Measurements from ENCODE around the gene DUSP16. TPM values are rescaled to one million over a fixed set of nuclear protein-coding genes. Genes with fewer than 3 reads are reported as not detected.

Gene DUSP16
- total RNA-seq, 1 experiment from 2014 or later, result 10.6 TPM

- no peak for DNase-seq (ENCODE audit: low spot score)
- TF ChIP-seq EZH2 (IDR thresholded peaks at IDR 0.05; ENCODE audit: borderline replicate concordance, low read depth, low read length, poor library complexity, severe bottlenecking) (no peak), CTCF (conservative IDR thresholded peaks at IDR 0.05; ENCODE audit: low read depth, low read length) (no peak)
- no TSS peak for BruUV-seq (replicated peaks)
- Histone ChIP-seq H3K27ac (ENCODE audit: low read depth, low read length, poor library complexity, severe bottlenecking) (no peak overlapping the region), H3K4me1 (ENCODE audit: insufficient read depth, low read length, poor library complexity, severe bottlenecking) (no peaks in the 10 kb centered on the region), H3K9me3 (ENCODE audit: low read depth, low read length, poor library complexity, severe bottlenecking) (no peaks in the 10 kb centered on the region), H3K4me3 (ENCODE audit: low read depth, low read length, poor library complexity, severe bottlenecking) (no peak overlapping the region), H3K36me3 (ENCODE audit: insufficient read depth, low read length, poor library complexity, severe bottlenecking) (no peaks in the 10 kb centered on the region), H3K27me3 (replicated peaks; ENCODE audit: insufficient read depth, low read depth, low read length, poor library complexity) (no peaks in the 10 kb centered on the region)
- CTCF ChIA-PET, result no interaction called here
- POLR2A ChIA-PET (ENCODE audit: low non-redundant PET), result no interaction called here
- intact Hi-C loops (cut with micrococcal nuclease; ENCODE audit: unreplicated experiment), result no loop called here
Observed at GRCh38 chr12:12518919-12519318, 43.7 kb downstream of the DUSP16 start.

GRCh38 chr12:12518464-12518845 is 44.2 kb downstream of the DUSP16 start:
- CTCF ChIA-PET, result no interaction called here
- no peaks in the 10 kb centered on the region for H3K4me1 ChIP-seq (ENCODE audit: insufficient read depth, low read length, poor library complexity, severe bottlenecking)
- BruUV-seq (replicated peaks), result no TSS peak

GRCh38 chr12:12513416-12514006 is 49.2 kb downstream of the DUSP16 start:
- intact Hi-C loops (cut with micrococcal nuclease; ENCODE audit: unreplicated experiment), result no loop called here

More at GRCh38 chr12:12518464-12518845, 44.2 kb downstream of the DUSP16 start:
- no peaks in the 10 kb centered on the region for H3K36me3 ChIP-seq (ENCODE audit: insufficient read depth, low read length, poor library complexity, severe bottlenecking)
- DNase-seq (ENCODE audit: low spot score), result no peak
- no peak overlapping the region for H3K4me3 ChIP-seq (ENCODE audit: low read depth, low read length, poor library complexity, severe bottlenecking)
- intact Hi-C loops (cut with micrococcal nuclease; ENCODE audit: unreplicated experiment), result no loop called here
- no peak overlapping the region for H3K27ac ChIP-seq (ENCODE audit: low read depth, low read length, poor library complexity, severe bottlenecking)
- H3K9me3 ChIP-seq (ENCODE audit: low read depth, low read length, poor library complexity, severe bottlenecking), result no peaks in the 10 kb centered on the region
- POLR2A ChIA-PET (ENCODE audit: low non-redundant PET), result no interaction called here
- H3K27me3 ChIP-seq (replicated peaks; ENCODE audit: insufficient read depth, low read depth, low read length, poor library complexity), result no peaks in the 10 kb centered on the region
- no peak for TF ChIP-seq CTCF (conservative IDR thresholded peaks at IDR 0.05; ENCODE audit: low read depth, low read length)
- TF ChIP-seq EZH2 (IDR thresholded peaks at IDR 0.05; ENCODE audit: borderline replicate concordance, low read depth, low read length, poor library complexity, severe bottlenecking), result no peak

More at GRCh38 chr12:12513416-12514006, 49.2 kb downstream of the DUSP16 start:
- Histone ChIP-seq H3K27ac (ENCODE audit: low read depth, low read length, poor library complexity, severe bottlenecking) (no peak overlapping the region), H3K36me3 (ENCODE audit: insufficient read depth, low read length, poor library complexity, severe bottlenecking) (no peaks in the 10 kb centered on the region), H3K4me1 (ENCODE audit: insufficient read depth, low read length, poor library complexity, severe bottlenecking) (no peaks in the 10 kb centered on the region), H3K9me3 (ENCODE audit: low read depth, low read length, poor library complexity, severe bottlenecking) (no peaks in the 10 kb centered on the region), H3K4me3 (ENCODE audit: low read depth, low read length, poor library complexity, severe bottlenecking) (no peak overlapping the region), H3K27me3 (replicated peaks; ENCODE audit: insufficient read depth, low read depth, low read length, poor library complexity) (no peaks in the 10 kb centered on the region)
- no peak for TF ChIP-seq EZH2 (IDR thresholded peaks at IDR 0.05; ENCODE audit: borderline replicate concordance, low read depth, low read length, poor library complexity, severe bottlenecking)
- TF ChIP-seq CTCF (conservative IDR thresholded peaks at IDR 0.05; ENCODE audit: low read depth, low read length), result no peak
- CTCF ChIA-PET, result interaction anchor here (0.6 kb wide), 1 partner anchor 220 kb away, joined by 3 read pairs; no protein-coding TSS in a partner anchor
- POLR2A ChIA-PET (ENCODE audit: low non-redundant PET), result no interaction called here
- no TSS peak for BruUV-seq (replicated peaks)
- no peak for DNase-seq (ENCODE audit: low spot score)
